Lower leg skin (tissue), 4 donors: ENCODE results near the gene SIRPG. TPM values are rescaled to one million over a fixed set of nuclear protein-coding genes. Genes with fewer than 3 reads are reported as not detected.

Source experiments
- DNase-seq, 2 donors: peaks; one replicate each; pipeline ENCODE4 v3.0.0-alpha.2; 2019; ENCODE audit warnings: low spot score in 2 of 2
- H3K4me3 ChIP-seq: fragments of 200-600 bp; sonication (generic); 2 replicates; pipeline ENCODE4 v1.5.1; 2017; ENCODE audit warnings: mild to moderate bottlenecking, low read depth; ENCODE audit not compliant: poor library complexity, severe bottlenecking
- POLR2A ChIP-seq, 2 donors: fragments of 450-650 bp; IDR thresholded peaks; one replicate each; pipeline ENCODE4 v1.6.1; 2016 to 2017; ENCODE audit warnings: antibody characterized with exemption in 2 of 2, mild to moderate bottlenecking in 1 of 2, moderate library complexity in 1 of 2
- WGBS, 2 donors: methylation state at CpG; one replicate each; pipeline ENCODE4 v1.1.5; 2018; 5-methylcytosine and 5-hydroxymethylcytosine counted together
- intact Hi-C: fragments of 100-400 bp; cut with DNase I; formaldehyde crosslinking; loops from one replicate; pipeline ENCODE4 v1.15.0; 2023; ENCODE audit warnings: low total_unique reads
- total RNA-seq, 4 donors: library from RNA; depleted of rRNA; stranded (reverse); fragments of >200 nt; gene quantifications; one replicate each; pipeline ENCODE4 v1.1.0, GENCODE V29; 2016
- TF ChIP-seq, protein P1 (sequence below), 3 donors: fragments of 450-650 bp; IDR thresholded peaks; one replicate each; pipeline ENCODE4 v1.5.1; 2016; ENCODE audit warnings: antibody characterized with exemption in 3 of 3, mild to moderate bottlenecking in 3 of 3, moderate library complexity in 2 of 3

SIRPG gene
- total RNA-seq, 4 donors from 2014 or later, result 0.89 TPM; not detected in 3

DNA sequence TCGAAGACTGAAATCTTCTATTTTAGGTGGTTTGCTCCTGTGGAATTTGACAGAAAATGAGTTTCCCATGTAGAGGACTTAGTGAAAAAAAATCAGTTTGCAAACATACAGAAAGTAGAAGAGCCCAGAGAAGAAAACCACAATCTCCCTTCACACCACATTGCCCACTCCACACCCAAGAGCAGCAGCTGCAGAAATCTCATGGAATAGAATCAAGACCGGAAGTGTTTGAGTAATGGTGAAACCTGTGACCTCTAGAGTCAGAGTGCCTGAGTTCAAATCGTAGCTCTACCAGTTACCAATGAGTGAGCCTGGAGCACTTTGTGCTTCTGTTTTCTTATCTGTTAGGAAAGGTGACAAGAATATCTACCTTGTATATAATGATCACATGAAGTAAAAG, 4.6 kb downstream of the SIRPG start:
- intact Hi-C loops, result no loop called here
- 70 to 74% methylated on average over 3 of the region's 3 CpGs for WGBS, 2 donors
- no peak for DNase-seq
- H3K4me3 ChIP-seq, result no peak overlapping the region
- no peak for TF ChIP-seq POLR2A (IDR thresholded peaks at IDR 0.05)
- TF ChIP-seq, protein P1, sequence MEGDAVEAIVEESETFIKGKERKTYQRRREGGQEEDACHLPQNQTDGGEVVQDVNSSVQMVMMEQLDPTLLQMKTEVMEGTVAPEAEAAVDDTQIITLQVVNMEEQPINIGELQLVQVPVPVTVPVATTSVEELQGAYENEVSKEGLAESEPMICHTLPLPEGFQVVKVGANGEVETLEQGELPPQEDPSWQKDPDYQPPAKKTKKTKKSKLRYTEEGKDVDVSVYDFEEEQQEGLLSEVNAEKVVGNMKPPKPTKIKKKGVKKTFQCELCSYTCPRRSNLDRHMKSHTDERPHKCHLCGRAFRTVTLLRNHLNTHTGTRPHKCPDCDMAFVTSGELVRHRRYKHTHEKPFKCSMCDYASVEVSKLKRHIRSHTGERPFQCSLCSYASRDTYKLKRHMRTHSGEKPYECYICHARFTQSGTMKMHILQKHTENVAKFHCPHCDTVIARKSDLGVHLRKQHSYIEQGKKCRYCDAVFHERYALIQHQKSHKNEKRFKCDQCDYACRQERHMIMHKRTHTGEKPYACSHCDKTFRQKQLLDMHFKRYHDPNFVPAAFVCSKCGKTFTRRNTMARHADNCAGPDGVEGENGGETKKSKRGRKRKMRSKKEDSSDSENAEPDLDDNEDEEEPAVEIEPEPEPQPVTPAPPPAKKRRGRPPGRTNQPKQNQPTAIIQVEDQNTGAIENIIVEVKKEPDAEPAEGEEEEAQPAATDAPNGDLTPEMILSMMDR (IDR thresholded peaks at IDR 0.05), result no peak

DNA sequence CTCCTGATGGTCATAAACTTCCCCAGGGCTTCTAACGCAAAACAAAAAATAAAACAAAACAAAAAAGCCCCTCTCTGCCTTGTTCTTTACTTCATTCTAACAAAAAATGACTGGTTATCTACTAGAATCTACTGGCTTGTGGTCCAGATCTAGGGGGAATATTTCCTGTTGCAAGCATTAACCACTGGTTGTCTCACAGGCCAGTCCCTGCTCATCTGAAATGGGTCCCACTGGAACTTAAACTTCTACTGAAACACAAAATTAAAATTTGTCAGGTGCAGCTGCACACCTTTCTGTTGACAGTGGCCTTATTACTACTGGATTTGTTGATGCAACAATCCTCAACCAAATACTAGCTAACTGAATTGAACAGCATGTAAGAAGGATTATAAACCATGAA, 5.5 kb downstream of the SIRPG start:
- no peak overlapping the region for H3K4me3 ChIP-seq
- DNase-seq, result peak in 1 of 2 donors; percentile 26
- WGBS, 2 donors, result 61 to 75% methylated on average over 1 of the region's 1 CpG
- intact Hi-C loops, result no loop called here
- TF ChIP-seq, protein P1 (IDR thresholded peaks at IDR 0.05), result no peak
- no peak for TF ChIP-seq POLR2A (IDR thresholded peaks at IDR 0.05)

DNA sequence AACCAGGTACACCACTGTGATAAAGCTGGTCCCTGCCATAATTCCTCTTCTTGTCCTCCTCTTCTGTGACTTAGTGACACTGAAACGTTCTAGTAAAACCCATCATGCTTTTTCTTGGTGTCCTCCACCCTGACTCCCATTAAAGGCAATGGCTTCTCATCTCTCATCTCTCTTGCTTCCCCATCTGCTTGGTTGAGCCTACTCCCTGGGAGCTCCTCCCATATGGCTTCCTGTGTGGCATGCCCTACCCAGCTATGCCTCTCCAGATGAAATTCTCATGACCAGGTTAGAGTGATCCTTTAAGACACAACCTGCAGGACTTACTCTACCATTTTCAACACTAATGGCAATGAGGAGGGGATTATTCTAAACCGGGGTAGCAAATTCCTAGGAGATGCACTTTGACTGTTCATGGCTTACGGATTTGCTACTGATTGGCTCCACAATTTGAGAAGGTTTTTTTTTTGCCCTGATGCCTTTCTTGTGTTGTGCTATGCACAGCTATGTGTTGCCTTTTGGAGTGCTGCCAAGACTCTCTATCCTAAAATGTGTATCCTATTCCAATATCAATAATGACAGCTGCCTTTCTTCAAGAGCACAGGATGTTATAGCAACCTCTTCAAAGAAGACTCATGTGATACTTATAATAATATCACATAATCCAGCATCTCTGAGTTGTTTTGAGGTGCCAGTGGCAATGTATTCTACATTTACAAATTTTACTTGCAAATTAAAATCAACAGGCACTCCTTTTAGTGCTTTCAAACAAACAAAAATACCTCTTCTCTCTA, 6.1 kb downstream of the SIRPG start:
- TF ChIP-seq, protein P1 (IDR thresholded peaks at IDR 0.05), result no peak
- no peak for TF ChIP-seq POLR2A (IDR thresholded peaks at IDR 0.05)
- DNase-seq, result peak in 1 of 2 donors; percentile 3
- intact Hi-C loops, result no loop called here
- WGBS, 2 donors, result 64 to 77% methylated on average over 3 of the region's 3 CpGs
- H3K4me3 ChIP-seq, result no peak overlapping the region

DNA sequence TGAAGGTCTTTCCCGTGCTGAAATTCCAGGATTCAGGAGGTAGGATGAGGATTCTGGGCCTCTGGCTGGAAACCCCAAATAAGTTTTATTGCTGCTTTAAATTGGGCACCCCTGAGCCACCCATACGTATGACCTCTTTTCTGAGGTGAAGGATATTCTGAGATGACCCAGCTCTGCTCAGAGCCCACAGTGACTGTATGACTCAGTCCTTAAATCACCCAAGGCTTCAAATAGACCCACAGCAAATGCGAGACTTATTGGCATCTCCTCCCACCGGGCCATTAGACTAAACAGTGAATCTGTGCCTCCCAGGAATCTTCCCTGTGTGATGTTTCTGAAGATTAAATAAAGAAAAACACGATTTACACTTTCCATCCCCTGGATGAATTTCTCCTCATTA, 9.5 kb downstream of the SIRPG start:
- peak in 1 of 2 donors; percentile 37 for DNase-seq
- TF ChIP-seq, protein P1 (IDR thresholded peaks at IDR 0.05), result no peak
- no peak for TF ChIP-seq POLR2A (IDR thresholded peaks at IDR 0.05)
- no peak overlapping the region for H3K4me3 ChIP-seq
- intact Hi-C loops, result no loop called here
- WGBS, 2 donors, result 56 to 69% methylated on average over 5 of the region's 5 CpGs

DNA sequence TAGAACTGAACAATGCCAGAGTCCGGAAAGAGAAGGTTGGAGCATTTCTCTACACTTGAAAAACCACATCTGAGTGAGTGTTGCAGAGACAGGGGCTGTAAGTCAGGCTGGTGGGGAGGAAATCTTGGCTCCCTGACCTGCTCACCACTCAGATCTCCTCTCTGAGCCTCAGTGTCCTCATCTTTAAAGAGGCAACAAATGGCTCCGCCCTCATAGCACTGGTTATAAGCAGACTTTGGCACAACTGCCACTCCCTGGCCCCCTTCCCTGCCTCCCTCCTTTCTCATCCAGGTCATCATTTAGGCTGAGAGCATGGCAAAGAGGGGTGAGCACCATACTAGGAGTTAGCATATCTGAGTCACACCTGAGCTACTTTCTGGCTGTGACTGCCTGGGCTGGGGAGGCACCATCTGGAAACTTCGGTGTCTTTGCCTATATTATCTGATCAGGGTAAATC, 10.6 kb downstream of the SIRPG start:
- intact Hi-C loops, result no loop called here
- H3K4me3 ChIP-seq, result no peak overlapping the region
- peak in 1 of 2 donors; percentile 58 for DNase-seq
- WGBS, 2 donors, result 87% methylated on average over 3 of the region's 3 CpGs
- TF ChIP-seq, protein P1 (IDR thresholded peaks at IDR 0.05), result no peak
- TF ChIP-seq POLR2A (IDR thresholded peaks at IDR 0.05), result no peak
